Neuronal stem cell (in vitro differentiated cells): ENCODE results near the gene MAP3K3.
A peak's percentile ranks its signal among the peaks of the same experiment; 100 is the strongest.

Experiments
- DNase-seq: peaks from one replicate; pipeline ENCODE4 v3.0.0-alpha.2; 2013; ENCODE audit warnings: low spot score
- H2AFZ ChIP-seq: one replicate; pipeline ENCODE4 v1.6.1; 2013; ENCODE audit warnings: mild to moderate bottlenecking, low read length, inconsistent platforms
- H2AK5ac ChIP-seq: 2 replicates; pipeline ENCODE4 v1.6.1; 2013; ENCODE audit warnings: low read depth, mild to moderate bottlenecking, inconsistent platforms, low read length, moderate library complexity, mixed read lengths
- H2BK120ac ChIP-seq: 2 replicates; pipeline ENCODE4 v1.6.1; 2013; ENCODE audit warnings: low read depth, mild to moderate bottlenecking, inconsistent platforms, low read length, moderate library complexity, mixed read lengths
- H2BK12ac ChIP-seq: one replicate; pipeline ENCODE4 v1.6.1; 2013; ENCODE audit warnings: low read length, inconsistent platforms
- H2BK15ac ChIP-seq: 2 replicates; pipeline ENCODE4 v1.6.1; 2013; ENCODE audit warnings: mild to moderate bottlenecking, low read length, inconsistent platforms, mixed read lengths
- H2BK5ac ChIP-seq: one replicate; pipeline ENCODE4 v1.6.1; 2013; ENCODE audit warnings: inconsistent platforms, mild to moderate bottlenecking, low read length, moderate library complexity
- H3K14ac ChIP-seq: one replicate; pipeline ENCODE4 v1.6.1; 2013; ENCODE audit warnings: low read length, inconsistent platforms
- H3K18ac ChIP-seq: 2 replicates; pipeline ENCODE4 v1.6.1; 2013; ENCODE audit warnings: low read length, inconsistent platforms
- H3K23ac ChIP-seq: 2 replicates; pipeline ENCODE4 v1.6.1; 2013; ENCODE audit warnings: low read depth, mild to moderate bottlenecking, mixed read lengths, low read length, inconsistent platforms; ENCODE audit not compliant: poor library complexity
- H3K27ac ChIP-seq: replicated peaks from 3 replicates; pipeline ENCODE4 v1.5.1; 2013; ENCODE audit warnings: low read length, inconsistent platforms
- H3K27me3 ChIP-seq, 3 experiments: 2 replicates each; pipeline ENCODE4 v1.6.1; 2013; ENCODE audit warnings: low read length in 3 of 3, mild to moderate bottlenecking in 2 of 3, inconsistent platforms in 1 of 3, low read depth in 1 of 3, mixed read lengths in 1 of 3, moderate library complexity in 1 of 3; ENCODE audit not compliant: control insufficient read depth in 3 of 3, insufficient read depth in 3 of 3
- H3K36me3 ChIP-seq, 2 donors: replicated peaks in 1 of 2; 2 replicates each; pipeline ENCODE4 v1.6.1; 2013; ENCODE audit warnings: low read length in 2 of 2; ENCODE audit not compliant: control insufficient read depth in 2 of 2, insufficient read depth in 2 of 2
- H3K4ac ChIP-seq: 2 replicates; pipeline ENCODE4 v1.6.1; 2013; ENCODE audit warnings: inconsistent platforms, mild to moderate bottlenecking, low read length, moderate library complexity
- H3K4me1 ChIP-seq, 2 donors: 1 replicate in 1 of 2; 2 replicates in 1 of 2; pipeline ENCODE4 v1.6.1; 2013; ENCODE audit warnings: low read length in 2 of 2, low read depth in 1 of 2; ENCODE audit not compliant: control insufficient read depth in 2 of 2, insufficient read depth in 1 of 2
- H3K4me2 ChIP-seq: one replicate; pipeline ENCODE4 v1.6.1; 2013; ENCODE audit warnings: mild to moderate bottlenecking, low read length, inconsistent platforms; ENCODE audit not compliant: insufficient read depth, poor library complexity, severe bottlenecking
- H3K4me3 ChIP-seq, 2 donors: 2 replicates each; pipeline ENCODE4 v1.5.1; 2013; ENCODE audit warnings: low read length in 2 of 2, mild to moderate bottlenecking in 2 of 2, inconsistent platforms in 1 of 2, moderate library complexity in 1 of 2
- H3K79me1 ChIP-seq: one replicate; pipeline ENCODE4 v1.6.1; 2013; ENCODE audit warnings: low read depth, mild to moderate bottlenecking, inconsistent platforms, low read length, moderate library complexity
- H3K9ac ChIP-seq: one replicate; pipeline ENCODE4 v1.6.1; 2013; ENCODE audit warnings: mild to moderate bottlenecking, low read depth, low read length, inconsistent platforms; ENCODE audit not compliant: poor library complexity
- H3K9me3 ChIP-seq, 2 donors: replicated peaks in 1 of 2; 2 replicates each; pipeline versions ENCODE3 to v1.6.1; 2013; ENCODE audit warnings: low read length in 2 of 2, mild to moderate bottlenecking in 2 of 2, inconsistent platforms in 1 of 2, low read depth in 1 of 2, mixed read lengths in 1 of 2, moderate library complexity in 1 of 2; ENCODE audit not compliant: control insufficient read depth in 2 of 2, insufficient read depth in 1 of 2
- H4K8ac ChIP-seq: one replicate; pipeline ENCODE4 v1.6.1; 2013; ENCODE audit warnings: low read depth, mild to moderate bottlenecking, inconsistent platforms, low read length, moderate library complexity
- H4K91ac ChIP-seq: one replicate; pipeline ENCODE4 v1.6.1; 2013; ENCODE audit warnings: low read length, low read depth, mild to moderate bottlenecking, inconsistent platforms; ENCODE audit not compliant: poor library complexity
- WGBS, 2 donors: extraction: QIAGEN DNeasy Blood & Tissue Kit; methylation state at CpG; one replicate each; pipeline ENCODE4 v1.1.7; 2013; ENCODE audit warnings: missing lambda C conversion rate in 2 of 2, mixed read lengths in 1 of 2; ENCODE audit not compliant: insufficient read length in 2 of 2, insufficient replicate concordance in 1 of 2; ENCODE audit errors: extremely low coverage in 2 of 2; 5-methylcytosine and 5-hydroxymethylcytosine counted together

Gene MAP3K3

DNA sequence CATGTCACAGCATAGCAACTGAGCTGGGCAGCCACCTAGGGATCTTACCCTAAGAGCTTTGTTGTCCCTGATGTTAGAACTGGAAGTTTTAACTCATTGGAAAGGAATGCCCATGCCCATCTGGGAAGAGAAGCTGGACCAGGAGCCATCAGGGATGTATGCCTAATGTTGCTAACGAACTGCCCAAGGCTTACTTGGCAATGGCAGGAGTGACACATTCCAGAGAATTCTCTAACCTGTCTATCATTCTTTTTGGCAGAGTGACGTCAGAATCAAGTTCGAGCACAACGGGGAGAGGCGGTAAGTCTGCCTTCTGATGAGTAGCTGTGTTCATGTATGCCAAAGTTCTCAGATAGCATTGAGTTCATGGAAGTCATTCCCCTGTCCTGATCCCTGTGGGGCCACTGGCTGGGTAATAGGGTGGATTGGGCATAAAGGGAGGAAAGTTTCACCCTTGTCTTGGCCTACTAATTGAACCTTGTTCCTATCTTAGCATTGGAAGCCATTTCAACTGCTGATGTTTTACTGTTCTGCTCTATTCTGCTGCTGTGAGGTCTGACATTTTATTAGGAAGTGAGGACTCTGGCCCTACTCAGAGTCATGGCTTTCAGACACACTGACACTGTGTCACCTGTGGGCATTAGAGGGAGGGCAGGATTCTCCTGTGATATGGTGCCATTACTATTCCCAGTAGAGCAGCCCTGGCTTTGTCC, 23.7 kb downstream of the MAP3K3 start:
- DNase-seq = no peak
- no peak overlapping the region for H2BK12ac ChIP-seq
- no peaks in the 10 kb centered on the region for H3K9me3 ChIP-seq
- no peak overlapping the region for H2AFZ ChIP-seq
- H3K4me1 ChIP-seq = no peaks in the 10 kb centered on the region
- H2AK5ac ChIP-seq = no peak overlapping the region
- no peak overlapping the region for H3K4me3 ChIP-seq
- no peak overlapping the region for H3K4ac ChIP-seq
- no peak overlapping the region for H4K8ac ChIP-seq
- no peaks in the 10 kb centered on the region for H3K79me1 ChIP-seq
- no peak overlapping the region for H3K23ac ChIP-seq
- no peak overlapping the region for H3K4me2 ChIP-seq
- H3K36me3 ChIP-seq = peaks cover 3 to 58% of the 10 kb centered on the region in 2 donors
- no peak overlapping the region for H3K18ac ChIP-seq
- no peak overlapping the region for H2BK120ac ChIP-seq
- H2BK5ac ChIP-seq = no peak overlapping the region
- H3K27me3 ChIP-seq = no peaks in the 10 kb centered on the region
- H4K91ac ChIP-seq = no peak overlapping the region
- H3K9ac ChIP-seq = no peak overlapping the region
- H3K27ac ChIP-seq = no peak overlapping the region
- no CpG with 5 or more reads among the region's 5 CpGs for WGBS, 2 donors
- no peak overlapping the region for H3K14ac ChIP-seq
- no peak overlapping the region for H2BK15ac ChIP-seq

- no peak overlapping the region for H4K91ac ChIP-seq
- H3K27me3 ChIP-seq = no peaks in the 10 kb centered on the region
- no peaks in the 10 kb centered on the region for H3K9me3 ChIP-seq
- H3K18ac ChIP-seq = no peak overlapping the region
- WGBS, 2 donors = no CpG with 5 or more reads among the region's 1 CpG
- no peak overlapping the region for H2BK120ac ChIP-seq
- H3K36me3 ChIP-seq = peaks cover 3 to 61% of the 10 kb centered on the region in 2 donors
- no peak overlapping the region for H3K4me3 ChIP-seq
- H4K8ac ChIP-seq = no peak overlapping the region
- no peak overlapping the region for H2BK5ac ChIP-seq
- no peak overlapping the region for H2AFZ ChIP-seq
- H2BK12ac ChIP-seq = no peak overlapping the region
- DNase-seq = no peak
- H3K4me2 ChIP-seq = no peak overlapping the region
- H3K9ac ChIP-seq = no peak overlapping the region
- no peak overlapping the region for H2BK15ac ChIP-seq
- H3K27ac ChIP-seq = no peak overlapping the region
- H3K4me1 ChIP-seq = no peaks in the 10 kb centered on the region
- no peak overlapping the region for H3K4ac ChIP-seq
- H3K23ac ChIP-seq = no peak overlapping the region
- no peaks in the 10 kb centered on the region for H3K79me1 ChIP-seq
- no peak overlapping the region for H2AK5ac ChIP-seq
- no peak overlapping the region for H3K14ac ChIP-seq
Measured at GRCh38 chr17:63646488-63646806, 24.2 kb downstream of the MAP3K3 start.

DNA sequence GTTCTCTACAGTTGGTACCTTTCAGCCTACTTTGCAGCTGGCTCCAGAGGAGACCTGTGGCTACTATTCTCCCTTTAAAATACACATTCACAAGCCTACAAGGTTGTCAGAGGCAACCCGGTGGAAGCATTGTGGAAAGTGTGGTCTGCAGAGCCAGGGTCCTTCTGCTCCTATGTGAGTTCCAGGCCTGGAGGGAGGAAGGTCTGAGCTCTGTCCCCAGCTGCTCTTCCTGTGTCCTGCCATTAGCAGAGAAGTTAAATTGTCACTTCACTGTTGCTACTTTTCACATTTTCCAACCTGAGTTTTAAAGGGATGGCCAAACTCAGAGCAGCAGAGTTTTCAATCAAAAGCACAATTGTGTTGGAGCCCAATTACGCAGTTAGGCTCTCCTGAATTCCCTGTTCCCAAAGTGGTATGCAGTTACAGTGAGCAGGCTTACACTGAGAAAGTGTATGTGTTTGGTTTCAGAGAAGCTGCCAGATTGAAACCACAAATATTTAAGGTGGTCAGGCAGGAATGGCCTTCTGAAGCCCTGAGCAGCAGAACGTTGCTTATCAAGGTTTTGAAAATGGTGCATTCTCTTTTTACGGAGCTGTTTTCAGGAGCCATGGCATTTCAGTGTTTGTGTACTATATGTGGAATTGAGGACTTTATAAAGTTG, 25.0 kb downstream of the MAP3K3 start:
- Histone ChIP-seq H3K9ac (no peak overlapping the region), H3K14ac (no peak overlapping the region), H3K18ac (no peak overlapping the region), H4K8ac (peak overlapping the region; percentile 43), H3K23ac (no peak overlapping the region), H4K91ac (no peak overlapping the region), H2BK5ac (no peak overlapping the region), H3K27me3 (no peaks in the 10 kb centered on the region), H3K9me3 (no peaks in the 10 kb centered on the region), H3K79me1 (no peaks in the 10 kb centered on the region), H3K36me3 (peaks cover 3 to 59% of the 10 kb centered on the region in 2 donors), H2BK15ac (no peak overlapping the region), H3K27ac (no peak overlapping the region), H3K4me3 (no peak overlapping the region), H3K4me1 (no peaks in the 10 kb centered on the region), H3K4me2 (no peak overlapping the region), H2BK12ac (no peak overlapping the region), H2AK5ac (no peak overlapping the region), H3K4ac (no peak overlapping the region), H2BK120ac (no peak overlapping the region), H2AFZ (no peak overlapping the region)
- no CpG with 5 or more reads among the region's 4 CpGs for WGBS, 2 donors
- DNase-seq = no peak

DNA sequence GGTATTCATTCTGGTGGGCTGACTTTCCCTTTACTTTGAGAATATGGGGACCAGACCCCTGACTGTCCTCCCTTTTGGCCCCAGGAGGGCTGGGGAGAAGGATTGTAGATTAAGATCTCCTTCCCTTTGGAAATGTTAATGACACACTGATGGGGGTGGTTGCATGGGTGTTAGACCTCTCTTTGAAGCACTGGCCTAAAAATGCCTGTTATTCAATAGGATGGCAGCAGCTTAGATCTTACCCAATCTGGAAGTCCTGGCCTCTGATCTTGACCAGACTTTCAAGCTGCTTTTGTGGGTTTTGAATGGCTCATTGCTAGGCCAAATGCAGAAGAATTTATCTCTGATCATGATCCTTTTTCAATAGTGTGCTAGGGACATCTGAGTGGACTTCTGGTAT, 25.7 kb downstream of the MAP3K3 start:
- Histone ChIP-seq H2BK15ac (no peak overlapping the region), H2BK120ac (no peak overlapping the region), H3K4me2 (no peak overlapping the region), H3K9ac (no peak overlapping the region), H3K36me3 (peaks cover 6 to 63% of the 10 kb centered on the region in 2 donors), H3K4me1 (no peaks in the 10 kb centered on the region), H3K14ac (no peak overlapping the region), H3K79me1 (no peaks in the 10 kb centered on the region), H3K9me3 (no peaks in the 10 kb centered on the region), H2AK5ac (no peak overlapping the region), H2BK5ac (no peak overlapping the region), H2BK12ac (no peak overlapping the region), H3K23ac (no peak overlapping the region), H3K27ac (no peak overlapping the region), H3K18ac (no peak overlapping the region), H4K91ac (no peak overlapping the region), H3K4ac (no peak overlapping the region), H3K4me3 (no peak overlapping the region), H2AFZ (no peak overlapping the region), H3K27me3 (no peaks in the 10 kb centered on the region), H4K8ac (no peak overlapping the region)
- no peak for DNase-seq
